NCI-H146 treated with DMSO at 0.1 percent for 48 hours (cell line): ENCODE data around the gene CERS3.

Experiments used
- DNase-seq: peaks from one replicate; lab custom pipeline; 2025; ENCODE audit not compliant: unreplicated experiment; lab: John Stamatoyannopoulos, UW

The CERS3 gene

DNA sequence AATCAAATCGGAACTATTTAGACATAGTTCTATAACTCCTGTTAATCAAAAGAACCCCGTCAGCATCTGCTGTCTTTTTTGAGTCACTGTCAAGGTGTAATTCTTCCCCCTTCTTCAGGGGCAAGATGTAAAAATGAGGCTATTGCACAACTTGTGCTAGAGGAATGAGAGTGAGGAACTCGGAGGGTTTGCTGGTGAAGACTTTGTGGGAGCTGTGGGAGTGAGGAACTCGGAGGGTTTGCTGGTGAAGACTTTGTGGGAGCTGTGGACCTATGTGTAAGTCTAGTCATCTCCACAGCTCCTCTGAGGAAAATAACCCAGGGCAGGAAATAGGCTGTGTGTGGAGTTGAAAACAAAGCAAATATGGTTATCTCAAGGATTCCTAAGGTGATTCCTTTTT, 2.5 kb upstream of the CERS3 start:
- DNase-seq, result no peak

DNA sequence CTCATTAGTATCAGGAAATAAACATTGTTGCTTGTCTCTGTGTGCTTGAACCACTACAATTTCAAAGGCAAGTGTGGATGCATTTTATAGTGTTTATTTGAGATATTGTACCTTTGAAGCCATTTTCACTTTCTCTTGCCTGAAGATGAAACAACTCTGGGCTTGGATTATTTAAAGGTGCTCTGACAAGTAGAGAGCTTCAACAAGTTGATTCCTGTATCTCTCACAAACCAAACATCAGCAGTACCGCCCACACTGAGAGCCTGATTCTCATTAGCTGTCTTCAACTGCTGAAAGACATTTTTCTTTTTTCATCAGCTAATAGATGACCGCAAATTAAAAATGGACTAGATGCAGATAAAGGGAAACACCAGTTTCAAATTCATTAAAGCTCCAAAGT, 806 bp upstream of the CERS3 start:
- DNase-seq, result no peak

DNA sequence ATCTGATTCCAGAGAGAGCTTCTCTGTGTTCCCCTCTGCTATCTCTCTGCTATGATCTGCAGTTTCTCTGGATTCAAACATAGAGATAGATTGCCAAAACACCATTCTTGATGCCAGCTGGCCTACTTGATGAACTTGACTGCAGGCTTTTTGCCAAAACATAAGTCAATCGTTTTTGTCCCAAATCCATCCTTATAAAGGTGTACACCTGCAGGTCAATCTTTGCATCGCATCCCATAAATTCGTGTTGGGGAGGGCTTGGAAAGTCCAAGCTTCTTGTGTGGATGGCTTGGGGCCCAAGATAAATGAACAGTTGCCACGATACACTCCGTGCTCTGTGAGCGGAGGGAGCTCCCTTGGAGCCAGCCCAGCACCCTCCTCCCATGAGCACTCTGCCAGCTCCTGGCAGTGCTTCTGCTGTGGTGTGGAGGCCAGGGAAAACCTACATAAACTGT, 2.7 kb downstream of the CERS3 start:
- DNase-seq, result no peak

DNA sequence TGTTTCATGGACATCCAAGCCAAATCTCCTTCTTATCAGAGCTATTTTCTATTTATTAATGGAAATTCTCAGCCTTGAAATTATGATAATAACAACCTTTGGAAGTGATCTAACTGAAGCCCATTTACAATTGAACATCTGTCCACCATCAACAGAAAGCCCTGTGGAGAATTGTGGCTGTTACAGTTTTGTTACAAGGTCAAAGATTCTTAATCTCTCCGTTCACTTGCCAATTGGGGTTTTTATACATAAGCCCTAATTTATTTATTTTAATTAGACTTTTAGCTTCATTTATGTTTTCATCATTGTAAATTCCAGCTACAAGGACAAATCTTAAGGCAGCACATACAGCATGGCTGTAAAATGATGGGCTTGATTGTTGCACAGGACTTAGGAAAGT, 3.3 kb downstream of the CERS3 start:
- no peak for DNase-seq

DNA sequence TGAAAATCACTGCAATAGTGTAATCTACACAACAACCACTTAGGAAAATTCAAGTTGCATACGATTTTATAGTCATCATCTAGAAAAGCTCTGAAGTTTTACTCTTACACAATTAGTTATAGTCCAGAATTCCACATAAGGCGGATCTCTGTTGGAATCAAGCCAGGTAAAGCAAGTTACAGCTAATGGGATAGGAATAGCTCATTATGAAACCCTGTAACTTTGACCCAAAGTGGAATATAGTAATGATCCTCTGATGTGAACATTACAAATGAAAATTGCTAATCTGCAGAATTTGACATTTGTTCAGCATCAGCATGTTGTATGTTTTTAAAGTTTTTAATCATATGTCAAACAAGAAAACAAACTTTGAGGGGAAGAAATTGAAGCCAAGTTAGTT, 4.4 kb downstream of the CERS3 start:
- DNase-seq, result no peak

DNA sequence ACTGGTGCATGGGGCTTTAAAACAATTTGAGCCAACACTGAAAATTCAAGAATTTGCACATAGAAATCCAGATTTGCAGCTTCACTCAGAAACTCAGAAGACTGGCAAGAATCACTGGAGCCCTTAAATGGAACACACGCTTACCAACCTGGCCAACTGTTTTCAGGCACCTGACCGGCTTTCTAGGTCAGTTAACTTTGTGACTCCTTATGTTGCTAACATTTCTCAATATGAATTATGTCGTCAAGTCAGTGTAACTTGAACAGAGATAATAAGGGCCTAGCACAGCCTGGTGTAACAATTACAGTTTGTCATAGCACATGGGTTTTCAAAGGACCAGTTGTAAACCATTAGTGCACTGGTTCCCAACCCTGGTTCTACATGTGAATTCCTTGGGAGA, 6.8 kb downstream of the CERS3 start:
- DNase-seq, result no peak

DNA sequence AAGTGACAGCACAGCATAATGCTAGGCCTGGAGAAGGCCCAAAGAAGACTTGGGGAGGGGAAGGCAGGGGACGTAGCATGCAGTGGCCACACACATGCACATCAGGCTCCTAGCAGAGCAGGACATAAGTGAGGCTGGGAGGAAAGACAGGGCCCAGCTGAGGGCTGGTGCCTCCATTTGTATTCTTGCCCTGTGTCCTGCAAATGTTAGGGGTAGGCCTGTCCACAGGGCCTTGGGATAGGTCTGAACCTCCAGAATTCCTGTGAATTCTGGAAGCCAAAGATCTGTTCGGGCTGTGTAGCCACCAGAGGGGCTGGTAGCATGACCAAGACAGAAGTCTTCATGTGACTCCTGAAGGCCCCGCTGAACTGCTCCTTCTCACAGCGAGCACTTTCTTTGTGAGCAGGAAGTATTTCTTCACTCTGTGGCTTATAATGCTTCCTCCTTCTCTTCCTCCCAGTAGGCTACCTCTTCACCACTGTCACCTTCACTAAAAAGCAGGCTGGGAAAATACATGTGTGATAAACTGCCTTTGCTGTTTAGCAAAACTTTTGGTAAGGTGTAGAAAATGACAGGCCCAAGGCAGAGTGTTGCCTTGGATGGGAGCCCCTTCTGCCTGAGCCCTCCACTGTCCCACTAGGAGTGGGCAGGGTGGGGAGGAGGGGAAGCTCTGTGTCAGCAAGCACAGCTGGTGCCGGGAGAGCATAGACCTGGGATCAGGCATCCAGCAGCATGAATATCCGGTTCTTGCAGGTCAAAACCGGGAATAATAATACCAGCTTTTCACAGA, 8.4 kb downstream of the CERS3 start:
- no peak for DNase-seq

DNA sequence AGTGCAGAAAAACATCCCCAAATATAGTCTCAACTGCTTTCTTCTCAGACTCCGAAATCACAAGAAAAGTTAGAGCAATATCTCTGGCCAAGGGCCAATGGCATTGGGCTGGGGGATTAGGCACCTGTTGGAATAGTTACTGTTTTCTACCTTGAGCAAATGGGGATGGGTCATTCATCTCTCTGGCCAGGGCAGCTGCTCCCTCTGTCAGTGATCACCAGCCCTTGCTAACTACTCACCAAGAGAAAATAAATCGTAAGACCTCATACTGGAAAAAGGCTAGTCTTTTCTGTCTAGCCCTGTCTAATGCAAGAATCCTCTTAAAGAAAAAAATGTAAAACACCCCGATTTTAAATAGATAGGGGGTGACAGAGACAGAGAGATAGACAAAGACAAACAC, 10.9 kb downstream of the CERS3 start:
- DNase-seq, result no peak

DNA sequence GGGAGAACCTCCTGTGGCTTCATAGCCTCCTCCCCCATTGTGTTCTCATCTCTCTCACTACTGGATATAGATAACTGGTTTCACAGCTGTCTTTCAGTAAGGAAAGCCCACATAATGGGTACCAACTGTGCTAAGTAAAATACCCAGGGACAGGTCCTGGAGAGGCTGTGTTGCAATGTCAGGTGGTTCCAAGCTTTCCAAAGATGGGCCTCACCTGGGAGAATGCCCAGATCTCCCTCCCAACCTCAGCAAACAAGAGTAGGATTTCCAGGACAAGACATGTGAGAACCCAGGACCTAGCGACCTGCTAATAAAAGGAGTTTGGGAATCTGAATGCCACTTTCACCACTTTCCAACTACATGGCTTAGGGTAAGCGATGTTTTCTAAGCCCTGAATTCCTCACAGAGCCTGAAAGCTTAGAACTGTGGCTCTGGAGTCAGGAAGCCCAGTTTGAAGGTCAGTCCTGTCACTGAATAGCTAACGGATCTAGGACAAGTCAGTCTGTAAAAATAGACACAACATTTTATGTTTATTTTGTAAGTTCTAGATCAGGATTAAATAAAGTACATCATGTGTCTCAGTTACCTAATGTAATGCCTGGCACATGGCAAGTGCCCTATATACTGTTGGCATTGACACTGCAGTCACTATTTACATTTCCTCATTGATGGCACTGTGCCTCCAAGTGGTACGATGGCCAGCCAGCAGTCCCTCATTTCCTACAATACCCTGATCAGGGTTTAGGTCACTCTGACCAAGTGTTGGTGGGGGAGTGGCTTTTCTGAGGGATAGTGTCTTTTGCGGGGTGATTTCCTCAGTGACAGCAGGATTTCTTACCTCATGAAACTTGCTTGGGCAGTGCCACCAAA, 11.9 kb downstream of the CERS3 start:
- no peak for DNase-seq

DNA sequence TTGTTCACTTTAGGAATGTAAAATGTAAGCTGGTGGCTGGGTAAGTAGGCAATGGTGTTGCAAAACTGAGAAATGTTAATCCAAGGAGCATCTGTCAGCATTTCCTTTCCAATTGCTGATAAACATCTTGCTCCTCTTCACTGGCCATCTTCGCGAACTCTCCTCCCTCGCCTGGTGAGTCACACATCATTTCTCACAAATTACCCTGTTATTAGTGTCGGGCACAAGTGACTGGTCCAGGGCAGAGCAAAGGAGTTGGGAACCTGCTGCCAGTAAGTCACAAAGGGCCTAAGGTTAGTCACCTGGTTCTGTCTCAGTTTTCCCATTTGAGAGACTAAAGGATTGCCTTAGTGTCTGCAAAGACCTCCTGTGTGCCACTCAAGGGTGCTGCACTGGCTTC, 13.0 kb downstream of the CERS3 start:
- no peak for DNase-seq

DNA sequence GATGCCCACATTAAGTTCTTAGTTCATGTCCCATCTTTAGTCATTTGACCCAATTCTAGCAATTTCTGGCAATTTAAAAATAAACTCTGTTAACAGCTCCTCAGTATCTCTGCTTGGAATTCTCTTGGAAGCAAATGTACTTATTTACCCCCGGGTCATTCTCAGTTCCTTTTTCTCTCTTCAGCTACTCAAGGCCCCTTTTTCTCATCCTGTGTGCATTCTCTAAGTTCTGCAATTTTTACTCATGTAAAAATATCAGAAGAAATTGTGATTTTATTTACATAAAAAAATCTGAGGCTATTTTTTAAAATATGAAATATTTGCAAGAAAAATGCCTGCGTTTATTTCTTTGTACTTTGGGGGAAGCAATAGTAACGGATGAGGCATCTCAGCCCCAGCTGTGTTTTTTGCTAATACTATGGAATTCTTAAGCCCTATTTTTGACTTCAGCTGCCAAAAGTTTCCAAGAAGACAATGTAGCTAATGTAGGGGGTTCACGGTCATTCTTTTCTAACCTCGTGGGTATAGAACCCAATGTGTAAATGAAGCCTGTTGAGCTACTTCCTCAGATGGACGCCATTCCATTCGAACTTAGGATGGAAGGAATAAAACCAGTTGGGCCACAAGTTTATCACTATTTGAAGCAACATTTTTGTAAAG, 20.0 kb downstream of the CERS3 start:
- DNase-seq, result no peak

DNA sequence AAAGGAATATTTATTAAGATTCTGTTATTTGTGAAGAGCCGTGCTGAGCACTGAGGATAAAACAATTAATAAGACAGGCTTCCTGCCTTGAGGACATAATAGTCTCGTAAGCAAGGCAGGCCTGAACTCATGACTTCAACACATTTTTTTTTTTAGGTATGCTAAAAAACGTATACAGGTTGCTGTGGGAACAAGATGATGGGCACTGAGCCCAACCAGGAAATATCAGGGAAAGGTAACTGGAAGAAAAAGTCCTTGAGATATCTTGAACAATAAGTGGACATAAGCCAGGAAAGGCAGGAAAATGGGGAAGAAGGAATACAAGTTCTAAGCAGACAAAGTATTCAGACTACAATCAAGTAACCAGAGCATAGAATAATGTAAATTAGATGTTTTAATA, 26.1 kb downstream of the CERS3 start:
- DNase-seq, result no peak

DNA sequence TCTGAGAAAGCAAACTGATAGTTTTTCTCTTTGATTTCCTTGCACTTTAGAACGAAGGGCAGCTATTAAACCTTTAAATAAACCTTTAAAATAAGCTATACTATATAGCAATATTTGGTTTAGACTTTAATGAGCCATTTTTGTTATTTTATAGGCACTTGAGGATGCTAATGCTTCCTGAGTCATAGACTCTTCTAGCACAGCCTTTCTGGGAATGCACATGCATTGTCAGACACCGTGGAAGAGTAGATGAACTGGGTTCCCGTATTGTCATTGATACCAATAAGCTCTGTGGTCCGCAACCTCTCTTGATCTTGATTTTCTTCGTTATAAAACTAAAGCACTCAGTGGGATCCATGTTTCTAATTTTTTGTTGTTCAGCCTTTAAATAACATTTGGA, 27.6 kb downstream of the CERS3 start:
- no peak for DNase-seq

DNA sequence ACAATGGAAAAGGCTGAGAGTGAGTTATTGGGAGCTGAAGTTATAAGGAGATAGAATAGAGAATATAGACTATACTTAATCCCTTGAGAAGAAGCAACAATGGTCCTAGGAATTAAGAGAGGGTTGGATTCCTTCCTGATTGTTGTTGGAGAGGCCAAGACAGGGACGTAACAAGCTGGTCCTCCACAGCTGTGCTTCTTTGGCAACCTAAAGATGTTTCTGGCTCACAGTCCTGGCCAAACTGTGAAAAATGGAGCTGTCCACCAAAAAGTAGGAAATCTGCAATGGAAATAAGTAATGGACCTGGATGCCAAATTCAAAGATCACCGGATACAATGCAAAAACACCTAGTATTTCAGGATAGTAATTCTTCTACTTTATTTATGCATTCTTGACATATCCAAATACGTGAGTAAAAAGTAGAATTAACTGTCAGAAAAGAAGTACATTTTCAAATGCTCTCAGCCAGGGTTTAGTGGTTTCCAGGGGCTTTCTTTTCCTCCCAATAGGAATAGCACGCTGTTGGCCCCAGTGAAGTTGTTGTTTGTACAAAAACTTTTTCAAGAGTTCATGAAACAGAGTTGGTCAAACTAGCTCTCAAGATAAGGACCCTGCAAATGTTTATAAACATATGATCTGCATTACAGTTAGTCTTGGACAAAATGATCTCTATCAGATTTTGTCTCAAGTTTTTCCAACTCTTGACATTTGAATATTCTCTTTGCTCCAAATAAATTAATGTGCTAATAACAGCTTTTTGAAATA, 28.3 kb downstream of the CERS3 start:
- no peak for DNase-seq

DNA sequence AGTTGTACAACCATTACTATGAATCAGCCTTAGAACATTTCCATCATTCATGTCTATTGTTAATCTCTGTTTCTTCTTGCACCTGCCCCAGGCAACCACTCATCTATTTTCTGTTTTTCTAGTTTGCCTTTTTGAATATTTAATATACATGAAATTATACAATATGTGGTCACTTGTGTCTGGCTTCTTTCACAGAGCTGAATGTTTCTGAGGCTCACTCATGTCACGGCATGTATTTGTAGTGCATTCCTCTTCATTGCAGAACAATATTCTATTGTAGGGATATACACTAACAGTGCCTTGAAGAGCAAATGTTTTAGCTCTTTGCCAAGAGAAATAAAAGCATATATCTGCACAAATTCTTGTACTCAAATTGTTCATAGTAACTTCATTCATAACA, 32.9 kb downstream of the CERS3 start:
- DNase-seq, result no peak

DNA sequence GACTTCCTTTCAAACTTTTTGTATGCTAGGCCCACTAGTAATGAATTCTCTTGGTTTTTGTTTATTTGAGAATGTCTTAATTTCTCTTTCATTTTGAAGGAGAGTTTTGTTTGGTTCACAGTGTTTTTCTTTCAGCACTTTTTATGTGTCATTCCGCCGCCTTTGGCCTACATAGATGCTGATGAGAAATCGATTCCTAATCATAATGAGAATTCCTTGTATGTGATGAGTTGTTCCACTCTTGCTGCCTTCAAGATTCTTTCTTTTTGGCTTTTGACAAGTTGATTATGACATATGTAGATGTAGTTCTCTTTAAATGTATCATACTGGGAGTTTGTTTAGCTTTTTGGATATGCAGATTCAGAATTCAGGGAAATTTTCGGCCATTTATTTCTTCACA, 35.5 kb downstream of the CERS3 start:
- DNase-seq, result no peak

DNA sequence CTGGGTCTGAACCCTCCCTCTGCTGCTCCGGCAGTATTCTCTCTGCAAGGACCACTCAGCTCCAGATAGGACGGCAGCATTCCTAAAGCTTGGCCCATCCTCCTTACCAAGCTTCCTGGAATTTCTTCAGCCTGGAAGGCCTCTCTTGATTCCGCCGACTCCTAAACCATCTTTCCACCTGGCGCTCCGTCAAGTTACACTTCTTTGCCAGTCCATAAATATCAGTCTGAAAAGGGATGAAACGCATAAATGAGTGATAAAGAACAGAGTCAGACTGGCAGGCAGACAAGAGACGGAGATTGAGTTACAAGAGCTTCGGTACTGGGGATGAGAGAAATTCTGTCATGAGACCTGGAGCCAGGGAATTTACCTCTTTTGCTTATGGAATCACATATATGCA, 44.3 kb downstream of the CERS3 start:
- DNase-seq, result no peak

DNA sequence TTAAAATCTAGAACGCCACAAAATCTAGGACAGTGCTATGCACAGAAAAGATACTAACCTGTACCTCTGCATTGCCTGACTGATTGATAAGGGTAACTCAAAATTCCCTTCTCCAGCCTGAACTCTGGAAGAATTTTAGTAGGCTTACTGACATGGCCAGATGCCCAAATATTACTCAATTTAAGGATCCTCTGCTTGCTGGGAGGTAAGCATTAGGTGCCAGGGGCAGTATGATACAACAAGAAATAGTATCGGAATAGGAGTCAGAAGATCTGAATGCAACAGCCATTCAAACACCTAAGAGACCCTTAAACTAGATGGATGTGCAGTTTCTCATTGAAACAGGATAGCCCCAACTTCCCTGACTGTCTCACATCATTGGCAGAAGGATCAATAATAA, 45.4 kb downstream of the CERS3 start:
- DNase-seq, result no peak

DNA sequence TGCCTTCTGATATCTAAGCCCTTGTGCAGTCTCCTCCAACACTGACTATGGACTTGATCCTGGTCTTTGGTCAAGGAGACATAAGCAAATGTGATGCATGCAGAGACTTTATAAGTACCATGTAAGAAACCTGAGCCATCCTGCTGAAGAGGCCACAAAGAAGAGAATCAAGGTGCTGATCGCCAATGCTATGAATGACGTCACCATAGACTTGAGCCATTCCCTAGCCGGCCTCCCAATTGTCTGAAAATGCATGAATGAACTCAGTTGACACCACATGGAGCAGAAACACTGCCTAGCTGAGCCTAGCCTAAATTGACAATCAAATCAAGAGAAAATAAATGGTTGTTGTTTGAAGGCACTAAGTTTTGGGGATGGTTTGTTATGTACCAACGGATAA, 51.9 kb downstream of the CERS3 start:
- no peak for DNase-seq

DNA sequence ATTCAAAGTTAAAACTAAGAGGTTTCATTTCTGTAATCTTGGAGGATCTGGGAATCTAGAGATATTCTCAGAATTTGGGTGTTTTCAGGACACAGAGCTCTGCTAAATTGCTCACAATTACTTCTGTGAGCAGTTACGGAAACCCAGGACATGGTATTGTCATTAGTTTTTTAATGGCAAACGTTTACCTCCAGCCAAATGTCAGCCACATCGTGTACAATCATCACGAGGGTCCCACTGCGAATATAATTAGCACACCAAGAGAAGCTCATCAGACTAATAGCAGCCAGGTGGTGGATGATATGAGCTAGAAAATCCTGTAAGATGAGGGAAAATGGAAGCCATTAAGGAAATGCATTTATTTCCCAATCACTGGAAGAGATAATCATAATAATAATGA, 56.0 kb downstream of the CERS3 start:
- no peak for DNase-seq

DNA sequence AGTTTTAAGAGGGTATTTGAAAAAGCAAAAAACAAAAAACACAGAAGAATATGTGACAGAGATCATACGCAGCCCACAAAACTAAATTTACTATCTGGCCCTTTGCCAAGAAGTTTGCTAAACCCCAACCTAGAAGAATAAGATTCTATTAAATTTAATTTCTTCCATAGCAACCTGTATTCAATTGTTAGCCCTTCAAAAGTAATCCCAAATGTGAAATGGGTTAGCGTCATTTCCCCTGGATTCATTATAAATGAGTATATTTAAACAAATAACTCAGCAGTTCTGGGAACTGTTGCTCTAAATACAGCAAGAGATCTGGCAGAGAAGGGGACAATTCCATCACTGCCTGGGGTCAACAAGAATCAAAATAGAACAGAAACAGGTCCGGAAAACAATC, 56.8 kb downstream of the CERS3 start:
- DNase-seq, result no peak
